ENCODE measurements around the gene SLC35E2B. TPM values are rescaled to one million over a fixed set of nuclear protein-coding genes. Genes with fewer than 3 reads are reported as not detected.
"Not testable (repeated sequence)": the region's sequence is repeated elsewhere in the genome, so short reads cannot be mapped to it uniquely, and the experiment has no call there.

SLC35E2B gene
- 100 to 1,000 TPM in 2 of 4 donors, 10 to 100 TPM in 2; 63.4 to 202 (median 83.9) TPM for total RNA-seq

- in situ Hi-C loops (cut with MboI; ENCODE audit: low pct_ligation_motif_present in 1 of 4, low pct_unique_long_range_greater_than_20kb in 1 of 4, low sequenced_read_pairs in 3 of 4): not testable (repeated sequence)
Observed at GRCh38 chr1:1692714-1693647, at the start of gene SLC35E2B. SLC35E2B (minus strand) TSS chr1:1692795; CDS start chr1:1676699, 16,096 bp downstream.

GRCh38 chr1:1741013-1741412 lies 48.4 kb upstream of the SLC35E2B start:
- H3K4me3 ChIP-seq; intact Hi-C loops (cut with DNase I; ENCODE audit: low total_unique reads); H3K9me3 ChIP-seq; H3K36me3 ChIP-seq; H3K4me1 ChIP-seq; DNase-seq; H3K27me3 ChIP-seq; in situ Hi-C loops (cut with MboI; ENCODE audit: low pct_ligation_motif_present in 1 of 4, low pct_unique_long_range_greater_than_20kb in 1 of 4, low sequenced_read_pairs in 3 of 4): not testable (repeated sequence)
- WGBS, 2 donors (ENCODE audit: low coverage in 1 of 2): 73 to 76% methylated on average over 9 to 12 of the region's 12 CpGs
- peak; percentile 19 to 61 (median 52) for TF ChIP-seq POLR2AphosphoS5 (IDR thresholded peaks at IDR 0.05)
- H3K27ac ChIP-seq: peak overlapping the region; percentile 36 to 64 (median 62)

More at GRCh38 chr1:1692714-1693647, at the start of gene SLC35E2B:
- no CpG with 5 or more reads among the region's 98 CpGs for WGBS, 2 donors (ENCODE audit: low coverage in 1 of 2)
- TF ChIP-seq POLR2AphosphoS5 (IDR thresholded peaks at IDR 0.05) (peak in 2 of 3 donors; percentile 55 to 82), CTCF (IDR thresholded peaks at IDR 0.05) (peak in 1 of 5 experiments; percentile 45)
- H3K36me3 ChIP-seq; H3K4me1 ChIP-seq; H3K27me3 ChIP-seq; H3K9me3 ChIP-seq; intact Hi-C loops (cut with DNase I; ENCODE audit: low total_unique reads): not testable (repeated sequence)
- peak within 1 kb of the TSS; percentile 28 to 88 (median 60) for H3K4me3 ChIP-seq
- DNase-seq: peak; percentile 92
- peak within 1 kb of the TSS; percentile 91 to 95 (median 92) for H3K27ac ChIP-seq

GRCh38 chr1:1738799-1739337 lies 46.3 kb upstream of the SLC35E2B start:
- DNase-seq; intact Hi-C loops (cut with DNase I; ENCODE audit: low total_unique reads); H3K27ac ChIP-seq; H3K4me1 ChIP-seq; in situ Hi-C loops (cut with MboI; ENCODE audit: low pct_ligation_motif_present in 1 of 4, low pct_unique_long_range_greater_than_20kb in 1 of 4, low sequenced_read_pairs in 3 of 4); H3K9me3 ChIP-seq; H3K4me3 ChIP-seq; H3K27me3 ChIP-seq; H3K36me3 ChIP-seq: not testable (repeated sequence)
- WGBS, 2 donors (ENCODE audit: low coverage in 1 of 2): 77% methylated on average over 11 of the region's 22 CpGs; no CpG with 5 or more reads in 1 of the 2 donors

- H3K27me3 ChIP-seq; in situ Hi-C loops (cut with MboI; ENCODE audit: low pct_ligation_motif_present in 1 of 4, low pct_unique_long_range_greater_than_20kb in 1 of 4, low sequenced_read_pairs in 3 of 4); H3K9me3 ChIP-seq; H3K36me3 ChIP-seq; intact Hi-C loops (cut with DNase I; ENCODE audit: low total_unique reads); H3K4me3 ChIP-seq; H3K4me1 ChIP-seq: not testable (repeated sequence)
- H3K27ac ChIP-seq: peak overlapping the region in 1 of 4 donors; percentile 37
- 88% methylated on average over 22 of the region's 44 CpGs; no CpG with 5 or more reads in 1 of the 2 donors for WGBS, 2 donors (ENCODE audit: low coverage in 1 of 2)
- DNase-seq: peak; percentile 62
Observed at GRCh38 chr1:1737675-1738590, 45.3 kb upstream of the SLC35E2B start.

GRCh38 chr1:1732381-1732780 lies 39.8 kb upstream of the SLC35E2B start:
- 91% methylated on average over 17 of the region's 17 CpGs; no CpG with 5 or more reads in 1 of the 2 donors for WGBS, 2 donors (ENCODE audit: low coverage in 1 of 2)
- DNase-seq: no peak
- intact Hi-C loops (cut with DNase I; ENCODE audit: low total_unique reads): no loop called here
- in situ Hi-C loops (cut with MboI; ENCODE audit: low pct_ligation_motif_present in 1 of 4, low pct_unique_long_range_greater_than_20kb in 1 of 4, low sequenced_read_pairs in 3 of 4): no loop called here
- Histone ChIP-seq H3K4me1 (peaks cover 0 to 12% (median 0%) of the 10 kb centered on the region in 4 donors), H3K27ac (no peak overlapping the region), H3K4me3 (no peak overlapping the region), H3K36me3 (peaks cover 0 to 20% (median 8%) of the 10 kb centered on the region in 4 donors), H3K27me3 (no peaks in the 10 kb centered on the region), H3K9me3 (no peaks in the 10 kb centered on the region)
- TF ChIP-seq EP300 (IDR thresholded peaks at IDR 0.05; ENCODE audit: low read depth): no peak
- TF ChIP-seq POLR2AphosphoS5 (IDR thresholded peaks at IDR 0.05): no peak
- no peak for TF ChIP-seq CTCF (IDR thresholded peaks at IDR 0.05)

All from transverse colon (tissue), 4 donors.